Thymus (tissue), 11 donors: ENCODE measurements around the gene CTNNA3. TPM values are rescaled to one million over a fixed set of nuclear protein-coding genes. Genes with fewer than 3 reads are reported as not detected.

ENCODE experiments used
- DNase-seq, 9 donors: peaks; one replicate each; pipeline ENCODE4 v3.0.0-alpha.2; 2013; ENCODE audit warnings: low spot score in 9 of 9, low read depth in 6 of 9, missing footprints in 1 of 9
- H3K27ac ChIP-seq, 2 donors: one replicate each; pipeline ENCODE4 v1.5.1; 2013; ENCODE audit warnings: control low read depth in 1 of 2, low read depth in 1 of 2, low read length in 1 of 2, mild to moderate bottlenecking in 1 of 2, moderate library complexity in 1 of 2
- H3K27me3 ChIP-seq, 2 donors: one replicate each; pipeline ENCODE4 v1.5.1; 2013; ENCODE audit warnings: low read length in 1 of 2; ENCODE audit not compliant: control insufficient read depth in 2 of 2, insufficient read depth in 1 of 2
- H3K36me3 ChIP-seq, 2 donors: one replicate each; pipeline ENCODE4 v1.5.1; 2013; ENCODE audit warnings: low read length in 1 of 2, mild to moderate bottlenecking in 1 of 2, moderate library complexity in 1 of 2; ENCODE audit not compliant: control insufficient read depth in 2 of 2, insufficient read depth in 2 of 2
- H3K4me1 ChIP-seq, 2 donors: one replicate each; pipeline ENCODE4 v1.5.1; 2013; ENCODE audit warnings: low read length in 2 of 2; ENCODE audit not compliant: control insufficient read depth in 2 of 2, insufficient read depth in 2 of 2
- H3K4me3 ChIP-seq, 2 donors: one replicate each; pipeline ENCODE4 v1.5.1; 2013; ENCODE audit warnings: low read length in 2 of 2, control low read depth in 1 of 2, mild to moderate bottlenecking in 1 of 2
- H3K9me3 ChIP-seq, 2 donors: one replicate each; pipeline ENCODE4 v1.5.1; 2013; ENCODE audit warnings: low read length in 1 of 2, mild to moderate bottlenecking in 1 of 2; ENCODE audit not compliant: control insufficient read depth in 2 of 2, insufficient read depth in 1 of 2
- WGBS: extraction: QIAGEN DNeasy Blood & Tissue Kit; methylation state at CpG from one replicate; pipeline ENCODE4 v1.1.7; 2013; 5-methylcytosine and 5-hydroxymethylcytosine counted together
- polyA plus RNA-seq: library from polyadenylated mRNA; stranded (reverse); fragments of 200-250 nt; gene quantifications from one replicate; pipeline ENCODE4 v1.2.3, GENCODE V29; 2013
- total RNA-seq: library from RNA; stranded (reverse); fragments of 120-200 nt; gene quantifications from one replicate; pipeline ENCODE4 v1.2.4, GENCODE V29; 2013
- donor health status: healthy.

CTNNA3 gene
- total and polyA plus RNA-seq, 2 donors, result 0.27 to 0.28 TPM

- Histone ChIP-seq H3K36me3 (no peaks in the 10 kb centered on the region), H3K4me3 (no peak overlapping the region), H3K27ac (no peak overlapping the region), H3K9me3 (no peaks in the 10 kb centered on the region), H3K4me1 (no peaks in the 10 kb centered on the region), H3K27me3 (no peaks in the 10 kb centered on the region)
- 77% methylated on average over 2 of the region's 2 CpGs for WGBS
- no peak for DNase-seq
Observed at GRCh38 chr10:66555061-66555460, 1140.9 kb downstream of the CTNNA3 start.

- WGBS, result 96% methylated on average over 1 of the region's 1 CpG
- H3K9me3 ChIP-seq, result no peaks in the 10 kb centered on the region
- H3K27me3 ChIP-seq, result no peaks in the 10 kb centered on the region
- H3K4me1 ChIP-seq, result no peaks in the 10 kb centered on the region
- H3K36me3 ChIP-seq, result no peaks in the 10 kb centered on the region
- H3K27ac ChIP-seq, result no peak overlapping the region
- H3K4me3 ChIP-seq, result no peak overlapping the region
- no peak for DNase-seq
Observed at GRCh38 chr10:66552331-66552730, 1143.7 kb downstream of the CTNNA3 start.

- Histone ChIP-seq H3K36me3 (no peaks in the 10 kb centered on the region), H3K27ac (no peak overlapping the region), H3K27me3 (no peaks in the 10 kb centered on the region), H3K9me3 (no peaks in the 10 kb centered on the region), H3K4me1 (no peaks in the 10 kb centered on the region), H3K4me3 (no peak overlapping the region)
- 91% methylated on average over 3 of the region's 3 CpGs for WGBS
- no peak for DNase-seq
Observed at GRCh38 chr10:66550351-66550750, 1145.6 kb downstream of the CTNNA3 start.

- Histone ChIP-seq H3K9me3 (no peaks in the 10 kb centered on the region), H3K4me3 (no peak overlapping the region), H3K27ac (no peak overlapping the region), H3K36me3 (no peaks in the 10 kb centered on the region), H3K4me1 (no peaks in the 10 kb centered on the region), H3K27me3 (no peaks in the 10 kb centered on the region)
- DNase-seq, result no peak
- 93% methylated on average over 3 of the region's 3 CpGs for WGBS
Observed at GRCh38 chr10:66538908-66539307, 1157.1 kb downstream of the CTNNA3 start.

- Histone ChIP-seq H3K27me3 (no peaks in the 10 kb centered on the region), H3K9me3 (no peaks in the 10 kb centered on the region), H3K27ac (no peak overlapping the region), H3K4me3 (no peak overlapping the region), H3K4me1 (no peaks in the 10 kb centered on the region), H3K36me3 (no peaks in the 10 kb centered on the region)
- DNase-seq, result no peak
- 85% methylated on average over 3 of the region's 3 CpGs for WGBS
Observed at GRCh38 chr10:66538371-66538770, 1157.6 kb downstream of the CTNNA3 start.

GRCh38 chr10:66537186-66537585 is 1158.8 kb downstream of the CTNNA3 start:
- Histone ChIP-seq H3K4me1 (no peaks in the 10 kb centered on the region), H3K9me3 (no peaks in the 10 kb centered on the region), H3K27ac (no peak overlapping the region), H3K27me3 (no peaks in the 10 kb centered on the region), H3K4me3 (no peak overlapping the region), H3K36me3 (no peaks in the 10 kb centered on the region)
- no peak for DNase-seq
- WGBS, result 95% methylated on average over 1 of the region's 1 CpG

- no peak overlapping the region for H3K4me3 ChIP-seq
- H3K27me3 ChIP-seq, result no peaks in the 10 kb centered on the region
- 94% methylated on average over 1 of the region's 1 CpG for WGBS
- DNase-seq, result no peak
- H3K4me1 ChIP-seq, result no peaks in the 10 kb centered on the region
- no peaks in the 10 kb centered on the region for H3K36me3 ChIP-seq
- no peak overlapping the region for H3K27ac ChIP-seq
- no peaks in the 10 kb centered on the region for H3K9me3 ChIP-seq
Observed at GRCh38 chr10:66535439-66535838, 1160.6 kb downstream of the CTNNA3 start.

- Histone ChIP-seq H3K36me3 (no peaks in the 10 kb centered on the region), H3K27ac (no peak overlapping the region), H3K4me1 (no peaks in the 10 kb centered on the region), H3K27me3 (no peaks in the 10 kb centered on the region), H3K4me3 (no peak overlapping the region), H3K9me3 (no peaks in the 10 kb centered on the region)
- DNase-seq, result no peak
- 100% methylated on average over 1 of the region's 1 CpG for WGBS
Observed at GRCh38 chr10:66534866-66535265, 1161.1 kb downstream of the CTNNA3 start.

- no peaks in the 10 kb centered on the region for H3K36me3 ChIP-seq
- no peak overlapping the region for H3K4me3 ChIP-seq
- H3K27ac ChIP-seq, result no peak overlapping the region
- peaks cover 0 to 4% of the 10 kb centered on the region in 2 donors for H3K9me3 ChIP-seq
- DNase-seq, result no peak
- no peaks in the 10 kb centered on the region for H3K4me1 ChIP-seq
- H3K27me3 ChIP-seq, result no peaks in the 10 kb centered on the region
- WGBS, result 84% methylated on average over 1 of the region's 1 CpG
Observed at GRCh38 chr10:66521506-66521905, 1174.5 kb downstream of the CTNNA3 start.

- Histone ChIP-seq H3K4me3 (no peak overlapping the region), H3K27me3 (no peaks in the 10 kb centered on the region), H3K36me3 (no peaks in the 10 kb centered on the region), H3K4me1 (no peaks in the 10 kb centered on the region), H3K9me3 (no peaks in the 10 kb centered on the region), H3K27ac (no peak overlapping the region)
- DNase-seq, result no peak
- 92% methylated on average over 3 of the region's 3 CpGs for WGBS
Observed at GRCh38 chr10:66519616-66520015, 1176.4 kb downstream of the CTNNA3 start.
